Skin of body (tissue), 2 donors: ENCODE measurements around the gene LUZP2. TPM values are rescaled to one million over a fixed set of nuclear protein-coding genes. Genes with fewer than 3 reads are reported as not detected.

ENCODE experiments used
- DNase-seq: peaks from one replicate; lab custom pipeline; 2025; lab: John Stamatoyannopoulos, UW
- total RNA-seq: library from RNA; depleted of rRNA; stranded (reverse); fragments of >200 nt; gene quantifications from one replicate; pipeline ENCODE4 v1.2.3, GENCODE V29; 2014

The LUZP2 gene
- 4.6 TPM for total RNA-seq

GRCh38 chr11:24496736-24497725 is at the start of gene LUZP2:
TSS of gene LUZP2 (plus strand) at chr11:24497053.
- DNase-seq: no peak

- DNase-seq: no peak
Observed at GRCh38 chr11:24453129-24453718, 43.6 kb upstream of the LUZP2 start.

- no peak for DNase-seq
Observed at GRCh38 chr11:24457985-24458384, 38.9 kb upstream of the LUZP2 start.

- no peak for DNase-seq
Observed at GRCh38 chr11:24470431-24470830, 26.4 kb upstream of the LUZP2 start.

- DNase-seq: no peak
Observed at GRCh38 chr11:24471084-24471483, 25.8 kb upstream of the LUZP2 start.

- no peak for DNase-seq
Observed at GRCh38 chr11:24478718-24479117, 18.1 kb upstream of the LUZP2 start.

- DNase-seq: no peak
Observed at GRCh38 chr11:24489477-24489876, 7.4 kb upstream of the LUZP2 start.

GRCh38 chr11:24496386-24496735 is 492 bp upstream of the LUZP2 start:
- peak; percentile 19 for DNase-seq

GRCh38 chr11:24497831-24498230 is 978 bp downstream of the LUZP2 start:
- no peak for DNase-seq

GRCh38 chr11:24502425-24502824 is 5.6 kb downstream of the LUZP2 start:
- no peak for DNase-seq

GRCh38 chr11:24509114-24509513 is 12.3 kb downstream of the LUZP2 start:
- no peak for DNase-seq

- DNase-seq: no peak
Observed at GRCh38 chr11:24511511-24511910, 14.7 kb downstream of the LUZP2 start.

- DNase-seq: no peak
Observed at GRCh38 chr11:24513479-24514218, 16.8 kb downstream of the LUZP2 start.

- DNase-seq: no peak
Observed at GRCh38 chr11:24514219-24514594, 17.4 kb downstream of the LUZP2 start.

GRCh38 chr11:24515632-24516031 is 18.8 kb downstream of the LUZP2 start:
- DNase-seq: no peak

GRCh38 chr11:24516638-24517037 is 19.8 kb downstream of the LUZP2 start:
- no peak for DNase-seq

- DNase-seq: peak; percentile 37
Observed at GRCh38 chr11:24521601-24522000, 24.7 kb downstream of the LUZP2 start.

GRCh38 chr11:24524156-24524555 is 27.3 kb downstream of the LUZP2 start:
- no peak for DNase-seq

GRCh38 chr11:24531528-24531927 is 34.7 kb downstream of the LUZP2 start:
- DNase-seq: no peak

- no peak for DNase-seq
Observed at GRCh38 chr11:24543771-24544170, 46.9 kb downstream of the LUZP2 start.

- DNase-seq: no peak
Observed at GRCh38 chr11:24556693-24557092, 59.8 kb downstream of the LUZP2 start.

- no peak for DNase-seq
Observed at GRCh38 chr11:24559315-24559714, 62.5 kb downstream of the LUZP2 start.
